Fibroblast of the conjunctiva (primary cell): ENCODE data around the gene PRSS8.

Experiments
- DNase-seq: peaks from one replicate; pipeline ENCODE4 v3.0.0-alpha.2; 2010; ENCODE audit warnings: low read depth

PRSS8 gene

DNA sequence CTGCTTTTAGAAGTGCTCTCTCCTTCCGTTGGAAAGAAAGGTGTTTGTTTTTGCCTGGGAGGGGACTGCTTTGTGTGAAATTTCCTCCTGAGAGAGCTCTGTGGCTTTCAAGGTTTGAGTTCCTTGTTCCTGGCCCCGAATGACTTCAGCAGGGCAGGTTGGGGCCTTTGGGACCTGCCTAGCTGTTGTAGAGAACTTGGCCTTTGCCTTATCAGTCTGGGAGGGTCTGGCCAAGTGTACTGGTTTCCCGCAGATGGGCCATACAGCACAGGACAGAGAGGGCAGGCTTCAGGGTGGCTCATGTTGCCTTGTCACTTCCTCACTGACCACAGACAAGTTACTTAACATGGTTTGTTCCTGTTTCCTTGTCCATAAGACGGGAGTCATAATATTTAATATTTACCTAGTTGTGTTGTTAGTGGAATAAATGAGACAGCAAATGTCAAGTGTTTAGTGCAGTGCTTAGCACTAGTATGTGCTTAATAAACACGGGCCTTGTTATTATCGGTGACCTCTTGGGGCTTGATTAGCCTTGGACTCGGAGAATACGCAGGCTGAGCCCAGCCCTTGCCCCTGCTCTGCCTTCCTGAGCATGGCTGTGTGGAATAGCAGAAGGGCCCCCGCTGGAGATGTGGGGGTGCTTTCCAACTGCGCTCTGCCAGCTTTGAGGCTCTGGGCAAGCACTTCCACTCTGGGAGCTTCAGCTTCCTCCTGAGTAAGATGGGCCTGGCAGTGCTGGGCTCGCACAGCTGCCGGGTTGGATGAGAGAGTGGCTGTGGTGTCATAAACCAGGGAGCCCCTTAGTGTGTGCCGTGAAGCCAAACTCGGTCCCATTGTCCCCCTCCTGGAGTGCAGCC lies 6.6 kb downstream of the PRSS8 start:
- no peak for DNase-seq

DNA sequence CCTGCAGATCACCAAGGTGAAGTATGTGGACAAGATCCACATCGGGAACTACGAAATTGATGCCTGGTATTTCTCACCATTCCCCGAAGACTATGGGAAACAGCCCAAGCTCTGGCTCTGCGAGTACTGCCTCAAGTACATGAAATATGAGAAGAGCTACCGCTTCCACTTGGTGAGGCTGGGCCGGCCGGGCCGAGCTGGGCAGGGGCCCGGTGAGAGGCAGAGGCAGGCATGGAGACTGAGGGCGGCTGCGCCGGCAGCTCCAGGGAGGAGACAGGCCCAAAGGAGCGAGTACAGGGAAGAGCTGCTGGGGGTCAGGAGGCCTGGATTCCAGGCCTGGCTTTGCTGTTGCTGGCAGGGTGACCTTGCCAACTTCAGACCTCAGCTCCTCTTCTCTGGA lies 8.3 kb downstream of the PRSS8 start:
- no peak for DNase-seq

DNA sequence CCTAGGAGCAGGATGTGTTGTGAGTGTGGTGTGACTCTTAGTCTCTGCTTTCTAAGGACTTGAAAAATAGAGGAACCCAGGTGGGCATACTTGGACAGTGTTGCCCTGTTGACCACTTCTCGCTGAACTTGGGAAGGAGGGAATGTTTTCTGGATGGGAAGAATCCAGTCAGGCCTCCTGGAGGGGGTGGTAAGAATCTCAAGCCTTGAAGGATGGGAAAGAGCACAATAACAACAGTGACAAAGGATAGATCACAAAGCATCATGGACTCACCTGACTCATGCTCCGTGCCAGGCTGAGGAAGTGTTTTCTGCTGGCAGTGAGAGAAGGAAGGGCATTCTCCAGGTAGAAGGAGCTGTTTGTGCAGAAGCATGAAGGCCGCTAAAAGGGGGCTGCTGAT lies 9.7 kb downstream of the PRSS8 start:
- DNase-seq: no peak

DNA sequence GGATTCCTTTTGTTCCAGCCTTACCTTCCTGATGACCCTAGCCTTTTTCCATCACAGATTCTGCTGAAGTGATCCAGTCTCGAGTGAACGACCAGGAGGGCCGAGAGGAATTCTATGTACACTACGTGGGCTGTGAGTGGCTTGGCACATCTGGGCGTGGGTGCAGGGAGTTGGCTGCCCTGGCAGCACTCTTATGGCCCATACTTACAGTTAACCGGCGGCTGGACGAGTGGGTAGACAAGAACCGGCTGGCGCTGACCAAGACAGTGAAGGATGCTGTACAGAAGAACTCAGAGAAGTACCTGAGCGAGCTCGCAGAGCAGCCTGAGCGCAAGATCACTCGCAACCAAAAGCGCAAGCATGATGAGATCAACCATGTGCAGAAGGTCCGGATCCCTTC lies 15.4 kb downstream of the PRSS8 start:
- DNase-seq: no peak

DNA sequence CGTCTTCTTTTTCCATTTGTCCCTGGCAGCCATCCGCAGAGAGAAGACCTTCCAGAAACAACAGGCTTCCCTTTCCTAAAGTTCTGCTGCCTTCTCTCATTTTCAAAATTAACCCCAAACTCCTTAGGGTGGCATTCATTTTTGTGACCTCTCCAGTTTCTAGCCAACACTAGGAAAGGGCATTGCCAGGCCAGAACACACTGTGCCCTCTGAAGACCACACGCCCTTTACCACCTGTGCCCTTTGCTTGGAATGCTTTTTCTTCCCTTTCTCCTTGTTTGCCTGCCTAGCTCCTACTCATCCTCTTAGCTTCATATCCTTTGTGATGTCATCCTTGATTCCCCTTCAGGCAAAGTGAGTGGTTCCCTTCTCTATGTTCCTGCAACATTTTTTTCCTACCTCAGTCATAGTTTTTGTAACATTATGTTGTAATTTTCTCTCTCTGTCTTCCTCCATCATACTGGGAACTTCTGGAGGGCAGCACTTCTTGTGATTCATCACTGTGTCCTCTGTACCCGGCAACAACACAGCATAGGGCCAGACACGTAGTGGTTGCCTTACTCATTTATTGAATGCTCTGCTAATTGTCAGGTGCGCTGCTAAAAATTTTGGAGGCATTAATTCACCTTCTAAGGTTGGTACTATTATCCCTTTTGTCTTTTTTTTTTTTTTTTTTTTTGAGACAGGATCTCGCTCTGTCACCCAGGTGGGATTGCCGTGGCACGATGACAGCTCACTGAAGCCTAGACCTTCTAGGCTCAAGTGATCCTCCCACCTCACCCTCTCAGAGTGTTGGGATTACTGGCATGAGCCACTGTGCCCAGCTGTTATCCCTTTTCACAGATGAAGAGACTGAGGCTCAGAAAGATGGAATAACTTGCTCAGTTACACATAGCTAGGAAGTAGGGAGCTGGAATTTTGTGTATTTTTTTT lies 17.0 kb downstream of the PRSS8 start:
- no peak for DNase-seq

DNA sequence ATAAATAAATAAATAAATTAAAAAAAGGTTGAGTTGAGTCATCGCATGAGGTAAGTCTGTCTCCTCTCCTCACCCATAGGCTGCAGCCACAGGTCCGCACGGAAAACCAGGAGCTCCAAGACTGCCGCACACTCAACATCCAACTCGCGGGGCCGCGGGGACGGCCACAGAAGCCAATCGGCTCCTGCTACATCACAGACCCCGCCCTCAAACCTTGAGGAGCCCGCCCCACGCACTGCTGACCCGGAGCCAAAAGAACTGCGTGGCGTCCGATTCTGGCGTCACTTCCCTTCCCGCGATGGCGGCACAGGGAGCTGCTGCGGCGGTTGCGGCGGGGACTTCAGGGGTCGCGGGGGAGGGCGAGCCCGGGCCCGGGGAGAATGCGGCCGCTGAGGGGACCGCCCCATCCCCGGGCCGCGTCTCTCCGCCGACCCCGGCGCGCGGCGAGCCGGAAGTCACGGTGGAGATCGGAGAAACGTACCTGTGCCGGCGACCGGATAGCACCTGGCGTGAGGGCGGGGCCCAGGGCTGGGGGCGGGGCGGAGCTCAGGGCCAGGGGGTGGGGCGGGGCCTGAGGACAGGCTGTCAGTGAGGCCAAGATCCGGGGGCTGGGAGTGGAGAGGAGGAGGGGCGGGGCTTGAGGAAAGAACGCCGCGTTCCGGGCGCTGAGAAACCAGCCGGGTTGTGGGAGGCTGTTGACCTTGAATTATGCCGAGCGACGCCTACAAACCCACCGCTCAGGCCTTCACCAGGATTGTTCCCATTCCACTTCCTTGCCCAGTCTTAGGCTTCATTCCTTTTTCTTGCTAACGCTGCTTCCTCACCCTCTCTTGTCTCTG lies 17.9 kb downstream of the PRSS8 start, which contains the start of gene KAT8:
Gene KAT8, plus strand, starts transcription at position 281 of the 839 bp plus-strand sequence. Its CDS starts 18 bp downstream, at position 299.
- peak; percentile 95 for DNase-seq

DNA sequence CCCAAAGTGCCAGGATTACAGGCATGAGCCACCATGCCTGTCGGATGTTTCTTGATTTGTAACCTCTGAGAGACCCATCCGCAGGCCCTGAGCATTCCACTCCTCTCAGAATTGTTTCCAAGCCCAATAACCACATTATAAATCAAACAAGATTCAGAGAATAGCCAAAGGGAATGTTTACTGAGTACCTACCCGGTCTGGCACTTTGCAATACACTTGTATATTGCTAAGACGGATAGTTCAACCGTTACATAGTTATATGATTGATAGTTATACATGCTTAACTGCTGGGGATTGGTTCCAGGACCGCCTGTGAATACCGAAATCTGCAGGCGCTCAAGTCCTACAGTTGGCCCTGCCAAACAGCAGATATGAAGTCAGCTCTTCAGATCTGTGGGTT lies 21.1 kb downstream of the PRSS8 start:
- DNase-seq: no peak

DNA sequence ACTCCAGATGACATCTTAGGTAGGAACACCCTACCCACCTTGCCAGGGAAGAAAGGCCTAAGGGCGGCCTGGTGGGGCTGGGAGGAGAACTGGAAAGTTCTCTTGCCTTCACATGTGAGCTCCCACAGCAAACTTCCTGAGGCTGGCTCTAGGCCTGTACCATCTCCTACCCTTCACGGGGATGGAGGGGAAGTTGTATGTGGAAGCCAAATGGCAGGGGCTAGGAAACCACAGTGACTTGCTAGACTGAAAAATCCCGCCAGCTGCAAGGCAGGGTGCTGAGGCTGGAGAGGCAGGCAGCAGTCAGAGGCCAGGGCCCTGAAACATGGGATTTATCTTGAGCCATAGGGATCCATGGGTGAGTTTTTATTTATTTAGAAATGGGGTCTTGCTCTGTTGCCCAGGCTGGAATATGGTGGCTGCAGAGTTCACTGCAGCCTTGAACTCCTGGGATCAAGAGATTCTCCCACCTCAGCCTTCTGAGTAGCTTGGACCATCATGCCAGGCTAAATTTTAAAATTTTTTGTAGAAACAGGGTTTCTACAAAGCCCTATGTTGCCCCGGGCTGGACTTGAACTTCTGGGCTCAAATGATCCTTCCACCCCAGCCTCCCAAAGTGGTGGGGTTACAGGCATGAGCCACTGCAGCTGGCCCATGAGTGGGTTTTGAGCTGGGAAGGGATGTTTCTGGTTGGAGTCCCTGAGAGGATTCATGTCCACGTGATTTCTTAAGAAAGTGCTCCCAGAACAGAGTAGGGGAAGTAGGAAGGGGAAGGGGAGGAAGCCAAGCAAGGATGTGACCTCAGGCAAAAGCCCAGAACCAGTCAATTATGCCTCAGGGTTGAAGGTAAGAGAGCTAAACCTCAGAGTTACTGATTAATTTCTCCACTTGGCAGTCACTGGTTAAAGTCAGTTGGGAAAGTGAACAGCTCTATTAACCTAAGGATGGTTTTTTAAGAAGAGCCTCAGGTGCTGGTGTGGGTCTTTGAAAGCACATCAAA lies 22.1 kb downstream of the PRSS8 start:
- DNase-seq: no peak

DNA sequence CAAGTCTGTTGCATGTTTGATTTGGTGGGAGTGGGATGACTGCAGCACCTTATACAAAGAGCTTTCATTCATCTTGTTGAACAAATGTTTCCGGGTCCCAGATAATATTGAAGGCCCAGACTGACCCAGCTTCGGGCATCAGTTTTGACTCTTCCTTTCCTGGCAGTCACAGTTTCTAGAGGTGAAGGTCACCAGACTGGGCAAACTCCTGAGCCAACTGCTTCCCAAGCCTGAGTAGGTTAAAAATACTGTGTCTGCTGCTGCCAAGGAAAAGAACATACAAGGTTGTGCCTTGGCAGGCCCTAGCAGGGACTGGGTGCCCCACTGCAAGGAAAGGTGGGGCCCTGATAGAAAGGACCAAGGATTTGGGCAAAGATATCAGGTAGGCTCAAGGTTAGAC lies 22.8 kb downstream of the PRSS8 start:
- DNase-seq: no peak

DNA sequence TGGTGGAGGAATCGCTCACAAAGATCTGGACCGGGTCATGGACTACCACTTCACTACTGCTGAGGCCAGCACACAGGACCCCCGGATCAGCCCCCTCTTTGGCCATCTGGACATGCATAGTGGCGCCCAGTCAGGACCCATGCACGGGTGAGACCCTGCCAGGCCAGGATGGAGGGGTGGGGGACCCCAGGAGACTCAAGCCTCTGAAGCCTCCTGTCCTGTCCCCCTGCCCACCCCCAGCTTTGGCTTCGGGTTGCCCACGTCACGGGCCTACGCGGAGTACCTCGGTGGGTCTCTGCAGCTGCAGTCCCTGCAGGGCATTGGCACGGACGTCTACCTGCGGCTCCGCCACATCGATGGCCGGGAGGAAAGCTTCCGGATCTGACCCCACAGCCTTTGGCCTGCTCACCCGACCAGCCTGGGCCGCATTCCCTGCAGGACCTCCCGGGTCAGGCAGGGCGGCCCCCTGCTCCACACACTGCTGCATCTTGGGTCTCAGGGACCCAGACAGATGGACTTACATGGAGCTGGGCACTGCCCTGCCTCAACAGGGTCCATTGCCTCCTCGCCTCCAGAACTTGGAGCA lies 23.6 kb downstream of the PRSS8 start:
- no peak for DNase-seq

DNA sequence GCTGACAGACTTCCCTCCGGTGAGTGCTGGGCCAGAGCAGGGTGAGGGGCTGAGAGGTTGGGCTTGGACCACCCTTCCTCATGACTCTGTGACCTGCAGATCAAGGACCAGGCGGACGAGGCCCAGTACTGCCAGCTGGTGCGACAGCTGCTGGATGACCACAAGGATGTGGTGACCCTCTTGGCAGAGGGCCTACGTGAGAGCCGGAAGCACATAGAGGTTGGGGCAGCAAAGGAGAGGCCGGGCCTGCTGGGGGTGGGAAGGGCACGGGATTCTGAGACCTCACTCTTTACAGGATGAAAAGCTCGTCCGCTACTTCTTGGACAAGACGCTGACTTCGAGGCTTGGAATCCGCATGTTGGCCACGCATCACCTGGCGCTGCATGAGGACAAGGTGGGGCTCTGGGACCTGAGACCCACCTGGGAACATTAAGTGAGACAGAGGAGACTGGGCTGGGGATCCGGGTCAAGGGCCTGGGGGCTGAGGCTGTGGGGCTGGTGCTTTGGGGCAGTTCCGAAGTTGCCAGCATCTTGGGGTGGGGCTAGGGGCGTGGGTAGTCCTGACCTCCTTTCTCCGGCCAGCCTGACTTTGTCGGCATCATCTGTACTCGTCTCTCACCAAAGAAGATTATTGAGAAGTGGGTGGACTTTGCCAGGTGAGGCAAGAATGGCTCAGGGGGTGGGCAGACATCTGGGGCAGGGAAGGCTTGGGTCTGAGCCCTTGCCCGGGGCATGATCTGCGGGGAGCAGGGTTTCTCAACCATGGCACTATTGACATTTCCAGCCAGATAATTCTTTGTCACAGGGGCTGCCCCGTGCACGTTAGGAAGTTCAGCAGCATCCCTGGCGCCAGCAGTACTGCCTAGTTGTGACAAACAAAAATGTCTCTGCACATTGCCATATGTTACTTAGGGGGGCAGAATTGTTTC lies 25.2 kb downstream of the PRSS8 start:
- no peak for DNase-seq

DNA sequence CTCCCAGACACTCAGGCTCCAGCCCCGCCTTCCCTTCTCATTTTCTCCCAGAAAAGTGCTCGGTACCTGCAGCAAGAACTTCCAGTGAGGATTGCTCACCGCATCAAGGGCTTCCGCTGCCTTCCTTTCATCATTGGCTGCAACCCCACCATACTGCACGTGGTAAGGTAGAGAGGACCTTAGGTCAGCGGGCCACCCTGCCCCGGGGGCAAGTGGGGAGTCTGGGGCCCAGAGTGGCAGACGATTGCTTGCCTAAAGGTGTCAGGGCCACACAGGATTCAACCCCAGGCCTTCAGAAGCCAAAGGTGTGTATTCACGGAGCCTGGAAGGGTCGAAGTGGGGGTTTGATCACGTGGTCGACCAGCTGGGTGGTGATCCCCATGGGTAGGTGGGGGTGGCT lies 25.9 kb downstream of the PRSS8 start:
- DNase-seq: no peak

DNA sequence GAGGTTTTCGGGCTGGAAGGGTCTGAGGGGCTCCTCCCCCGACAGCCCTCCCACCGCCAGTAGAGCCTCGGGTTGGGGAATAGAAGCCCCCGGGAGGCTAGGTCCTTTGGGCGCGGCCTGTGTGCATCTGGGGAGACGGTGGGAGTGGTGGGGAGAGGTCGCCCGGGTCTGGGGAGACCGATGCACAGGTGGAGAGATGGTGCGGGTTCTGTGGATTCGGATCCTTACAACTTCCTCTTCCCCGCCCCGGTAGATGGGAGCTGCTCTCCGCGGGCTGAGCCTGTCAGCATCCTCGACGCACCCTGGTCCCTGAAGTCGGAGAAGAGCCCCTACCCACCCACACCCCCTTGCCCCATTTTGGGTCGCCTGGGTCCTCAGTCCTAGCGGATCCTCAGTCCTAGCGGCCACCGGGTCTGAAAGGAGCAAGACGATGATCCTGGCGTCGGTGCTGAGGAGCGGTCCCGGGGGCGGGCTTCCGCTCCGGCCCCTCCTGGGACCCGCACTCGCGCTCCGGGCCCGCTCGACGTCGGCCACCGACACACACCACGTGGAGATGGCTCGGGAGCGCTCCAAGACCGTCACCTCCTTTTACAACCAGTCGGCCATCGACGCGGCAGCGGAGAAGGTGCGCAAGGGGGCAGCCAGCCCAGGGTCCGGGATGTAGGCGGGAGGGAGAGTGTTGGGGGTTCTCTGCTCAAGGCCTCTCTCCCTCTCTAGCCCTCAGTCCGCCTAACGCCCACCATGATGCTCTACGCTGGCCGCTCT lies 26.6 kb downstream of the PRSS8 start:
- DNase-seq: no peak

DNA sequence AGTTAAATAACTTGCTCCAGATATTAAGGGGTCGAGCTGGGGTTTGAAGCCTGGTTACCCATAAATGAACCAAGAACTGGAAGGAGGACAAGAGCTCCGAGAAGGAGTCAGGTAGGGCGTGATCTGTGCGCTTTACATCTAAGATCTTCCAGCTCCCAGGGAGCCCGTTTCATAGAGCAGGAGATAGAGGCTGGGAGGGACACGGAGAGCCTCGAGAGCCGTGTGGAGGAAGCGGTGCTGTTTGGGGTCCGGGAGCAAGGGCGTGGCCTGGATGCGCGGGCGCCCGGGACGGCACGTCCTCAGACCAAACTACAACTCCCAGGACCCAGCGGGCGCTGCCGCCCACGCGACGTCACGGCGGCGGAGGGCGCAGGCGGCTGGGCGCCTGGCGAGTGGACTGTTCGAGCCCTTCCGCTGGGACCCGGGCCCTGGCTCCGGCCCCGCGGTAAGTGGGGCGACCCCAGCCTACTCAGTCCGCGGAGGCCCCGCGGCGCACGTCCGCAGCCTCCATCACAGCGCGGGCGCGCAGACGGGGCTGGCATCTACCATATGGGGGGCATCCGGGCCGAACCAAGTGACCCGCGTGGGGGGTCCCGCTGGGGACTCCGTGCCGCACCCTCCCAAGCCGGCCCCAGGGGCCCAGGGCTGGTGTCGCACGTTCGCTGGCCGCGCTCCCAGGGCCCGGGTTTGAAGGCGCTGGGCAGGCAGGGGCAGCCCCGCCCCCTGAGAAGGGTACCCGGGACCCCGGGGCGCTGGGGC lies 27.3 kb downstream of the PRSS8 start, which contains the start of gene BCKDK:
Gene BCKDK, plus strand, starts transcription at position 352 of the 759 bp plus-strand sequence. CDS start 838 bp downstream, outside the sequence.
- peak; percentile 45 for DNase-seq

DNA sequence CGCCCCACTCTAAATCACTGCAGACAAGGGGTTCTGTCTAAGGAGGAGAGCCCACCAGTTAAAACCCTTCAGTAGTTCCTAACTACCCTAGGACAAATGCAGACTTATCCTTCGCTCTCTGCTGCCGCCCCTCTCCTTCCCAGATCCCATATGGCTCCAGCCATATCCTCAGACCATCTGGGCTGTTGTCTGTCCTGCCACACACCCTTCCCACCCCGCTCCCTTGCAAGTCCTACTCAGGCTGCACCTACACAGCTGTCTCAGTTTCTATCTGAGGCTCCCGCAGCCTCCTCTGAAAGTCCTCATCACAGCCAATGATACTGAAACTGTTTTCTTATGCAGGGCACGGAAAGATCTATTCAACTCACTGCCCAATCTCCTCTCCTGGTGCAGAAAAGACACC lies 28.1 kb downstream of the PRSS8 start:
- DNase-seq: no peak

DNA sequence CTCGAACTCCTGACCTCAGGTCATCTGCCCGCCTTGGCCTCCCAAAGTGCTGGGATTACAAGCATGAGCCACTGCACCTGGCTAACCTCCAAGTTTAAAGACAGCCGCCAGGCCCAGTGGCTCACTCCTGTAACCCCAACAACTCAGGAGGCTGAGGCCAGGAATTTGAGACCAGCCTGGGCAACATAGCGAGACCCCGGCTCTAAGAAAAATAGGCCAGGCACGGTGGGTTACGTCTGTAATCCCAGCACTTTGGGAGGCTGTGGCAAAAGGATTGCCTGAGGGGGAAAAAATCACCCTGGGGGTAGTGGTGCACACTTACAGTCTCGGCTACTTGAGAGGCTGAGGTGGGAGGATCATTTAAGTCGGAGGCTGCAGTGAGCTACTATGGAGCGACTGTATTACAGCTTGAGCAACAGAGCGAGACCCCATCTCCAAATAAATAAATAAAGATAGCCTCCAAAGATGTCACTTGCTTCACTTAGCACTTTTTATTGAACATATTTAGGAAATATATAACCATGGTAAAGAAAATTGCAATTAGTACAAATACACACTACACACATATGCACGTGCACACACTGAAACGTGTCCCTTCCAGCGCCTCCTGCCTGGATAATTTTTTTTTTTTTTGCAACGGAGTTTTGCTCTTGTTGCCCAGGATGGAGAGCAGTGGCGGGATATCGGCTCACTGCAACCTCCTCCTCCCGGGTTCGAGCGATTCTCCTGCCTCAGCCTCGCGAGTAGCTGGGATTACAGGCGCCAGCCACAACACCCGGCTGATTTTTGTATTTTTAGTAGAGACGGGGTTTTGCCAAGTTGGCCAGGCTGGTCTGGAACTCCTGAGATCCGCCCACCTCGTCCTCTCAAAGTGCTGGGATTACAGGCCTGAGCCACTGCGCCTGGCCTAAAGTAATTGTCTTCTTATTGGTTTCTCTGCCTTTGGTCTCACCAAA lies 28.7 kb downstream of the PRSS8 start:
- no peak for DNase-seq
